ENCODE measurements around the gene FBH1.
"Not testable (repeated sequence)": the region's sequence is repeated elsewhere in the genome, so short reads cannot be mapped to it uniquely, and the experiment has no call there.

Gene FBH1

DNA sequence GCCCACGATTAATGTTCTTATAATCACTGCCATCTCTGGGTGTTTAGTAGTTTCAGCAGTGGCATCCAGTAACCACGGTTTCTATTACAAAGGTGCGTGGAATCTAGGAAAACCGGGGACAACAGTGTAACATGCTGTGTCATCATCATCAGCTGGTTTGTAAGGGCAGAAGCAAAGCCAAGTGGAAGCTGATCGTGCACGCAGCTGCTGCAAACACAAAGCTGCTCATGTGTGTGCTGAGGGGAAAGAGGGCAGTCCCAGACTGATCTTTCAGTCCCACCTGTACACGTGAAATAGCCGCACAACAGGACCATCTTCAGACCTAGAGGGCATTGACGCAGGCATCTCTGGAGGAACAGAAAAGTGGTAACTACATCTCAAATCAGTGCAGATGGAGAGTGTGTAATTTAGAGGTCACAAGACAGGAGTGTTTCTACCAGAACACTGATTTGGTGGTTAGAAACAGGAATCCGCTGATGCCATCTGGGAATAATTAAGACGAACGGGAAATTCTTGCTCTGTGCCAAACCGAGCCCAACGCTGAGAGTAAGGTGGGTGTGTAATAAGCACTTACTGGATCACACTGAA, 13.8 kb upstream of the FBH1 start:
- DNase-seq, result no peak

DNA sequence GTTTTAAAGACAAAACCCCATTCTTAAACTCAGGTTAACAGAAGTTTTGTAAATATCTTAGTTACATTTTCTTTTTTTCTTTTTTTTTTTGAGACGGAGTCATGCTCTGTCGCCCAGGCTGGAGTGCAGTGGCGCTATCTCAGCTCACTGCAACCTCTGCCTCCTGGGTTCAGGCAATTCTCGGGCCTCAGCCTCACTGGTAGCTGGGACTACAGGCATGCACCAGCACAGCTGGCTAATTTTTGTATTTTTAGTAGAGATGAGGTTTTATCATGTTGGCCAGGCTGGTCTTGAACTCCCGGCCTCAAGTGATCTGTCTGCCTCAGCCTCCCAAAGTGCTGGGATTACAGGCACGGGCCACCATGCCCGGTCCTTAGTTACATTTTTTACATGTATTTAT, 13.0 kb upstream of the FBH1 start:
- DNase-seq, result not testable (repeated sequence)

DNA sequence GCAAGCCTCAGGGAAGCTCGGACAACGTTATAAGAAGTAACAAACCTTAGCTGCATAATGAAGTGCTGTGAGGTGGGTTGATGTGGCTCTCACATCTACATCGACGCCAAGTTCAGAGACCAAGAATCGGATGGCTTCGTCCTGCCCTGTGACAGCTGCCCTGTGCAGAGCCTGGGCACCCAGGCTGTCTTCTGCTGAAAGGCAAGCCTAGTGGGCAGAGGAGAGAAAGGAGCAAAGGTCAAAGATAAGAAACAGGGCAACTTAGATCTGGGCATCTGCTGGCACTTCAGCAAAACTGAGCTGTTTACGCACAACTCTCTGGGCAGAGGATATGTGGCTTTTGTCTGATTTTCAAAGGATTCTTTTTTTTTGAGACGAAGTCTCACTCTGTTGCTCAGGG, 7.1 kb upstream of the FBH1 start:
- no peak for DNase-seq

DNA sequence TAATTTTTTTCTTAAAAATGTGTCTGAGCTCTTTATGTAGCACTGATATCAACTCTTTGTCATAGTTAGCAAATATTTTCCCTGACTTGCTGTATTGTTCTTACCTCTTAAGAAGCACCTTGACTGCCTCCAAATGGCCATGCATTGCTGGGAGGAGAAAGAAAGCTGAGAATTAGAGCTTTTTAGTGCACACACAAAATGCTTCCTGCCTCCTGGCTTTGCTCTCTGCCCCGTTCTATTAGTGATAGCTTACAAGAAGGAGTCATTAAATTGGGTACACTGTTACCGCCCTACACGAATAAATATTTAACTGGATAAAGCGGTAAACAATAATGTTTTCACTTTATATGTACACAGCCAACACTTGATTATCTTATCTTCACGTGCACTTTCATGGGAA, 4.4 kb upstream of the FBH1 start:
- DNase-seq, result no peak

DNA sequence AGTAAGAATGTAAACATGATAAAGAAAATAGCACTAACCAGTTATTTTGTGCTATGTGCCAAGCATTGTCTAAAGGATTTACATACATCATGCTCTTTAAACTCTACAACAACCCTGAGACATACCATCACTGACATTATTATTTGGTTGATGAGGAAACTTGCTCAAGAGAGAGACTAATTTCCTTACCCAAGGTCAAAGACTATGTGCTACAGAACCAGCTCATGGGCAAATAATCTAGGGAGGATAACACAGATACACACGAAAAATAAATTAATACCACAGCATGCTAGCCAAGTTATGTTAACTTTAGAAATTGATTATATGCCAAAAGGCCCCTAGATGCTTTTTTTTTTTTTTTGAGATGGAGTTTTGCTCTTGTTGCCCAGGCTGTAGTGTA, 3.0 kb upstream of the FBH1 start:
- no peak for DNase-seq

GRCh38 chr10:5887641-5888040, 2.4 kb upstream of the FBH1 start:
- DNase-seq, result no peak

DNA sequence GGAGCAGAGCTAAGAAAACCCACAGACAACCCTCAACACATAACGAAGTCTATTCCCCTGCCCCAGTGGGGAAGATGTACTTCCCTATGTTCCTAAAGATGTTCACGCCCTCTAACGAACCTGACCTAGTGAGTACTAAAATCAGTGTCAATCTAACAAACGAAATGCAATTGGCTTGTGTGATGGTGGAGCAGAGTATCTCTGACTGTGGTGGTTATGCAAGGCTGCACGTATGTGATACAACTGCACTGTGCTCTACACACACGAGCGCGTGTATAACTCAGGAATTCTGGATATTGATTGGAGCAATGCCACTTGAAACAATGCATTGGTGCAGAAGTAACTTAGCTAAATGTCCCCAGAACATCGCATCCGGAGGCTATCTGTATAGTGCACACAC, 1.7 kb upstream of the FBH1 start:
- DNase-seq, result no peak

GRCh38 chr10:5888843-5889623, 1.0 kb upstream of the FBH1 start:
- DNase-seq, result peak; percentile 48

- DNase-seq, result peak; percentile 17
Measured at GRCh38 chr10:5890452-5890915, 441 bp downstream of the FBH1 start.

- no peak for DNase-seq
Measured at GRCh38 chr10:5891009-5891408, 966 bp downstream of the FBH1 start.

GRCh38 chr10:5892007-5892406, 2.0 kb downstream of the FBH1 start:
- DNase-seq, result no peak

GRCh38 chr10:5893321-5893720, 3.3 kb downstream of the FBH1 start:
- DNase-seq, result no peak

GRCh38 chr10:5894403-5894802, 4.4 kb downstream of the FBH1 start:
- no peak for DNase-seq

GRCh38 chr10:5894873-5895272, 4.8 kb downstream of the FBH1 start:
- no peak for DNase-seq

DNA sequence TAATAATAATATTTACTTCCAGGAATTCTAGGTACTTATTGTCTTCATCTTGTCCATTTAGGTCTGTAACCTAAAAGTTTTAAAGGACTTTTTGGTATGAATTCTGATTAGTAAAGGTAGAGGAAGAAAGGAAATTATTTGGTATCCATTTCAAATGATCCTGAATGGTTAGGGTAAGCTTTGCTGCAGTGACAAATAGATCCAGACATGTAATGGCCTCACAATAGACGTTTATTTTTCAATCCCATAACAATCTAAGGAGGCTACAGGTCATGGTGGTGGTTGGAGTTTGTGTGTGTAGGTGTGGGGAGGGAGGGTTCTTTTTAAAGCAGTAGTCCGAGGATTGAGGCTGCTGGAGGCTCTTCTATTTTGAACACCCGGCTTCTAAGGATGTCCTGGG, 5.3 kb downstream of the FBH1 start:
- DNase-seq, result no peak

DNA sequence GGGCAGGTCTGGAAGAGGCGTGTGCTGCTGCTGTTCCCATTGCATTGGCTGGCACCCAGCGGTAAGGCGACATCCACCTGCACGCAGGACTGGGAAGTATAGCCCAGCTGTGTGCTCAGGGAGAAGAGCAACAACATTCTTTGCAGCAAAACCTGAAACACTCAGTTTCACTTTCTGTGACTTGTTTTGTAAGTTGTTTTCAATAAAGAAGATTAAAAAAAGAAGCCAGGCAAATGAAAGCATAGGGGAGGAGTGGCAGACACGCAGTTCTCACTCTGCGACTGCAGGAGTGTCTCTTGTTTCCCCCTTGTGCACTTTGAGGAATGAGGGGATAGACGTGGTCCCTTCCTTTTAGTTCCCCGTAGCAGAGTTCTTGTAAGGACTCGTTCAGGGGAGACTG, 5.8 kb downstream of the FBH1 start:
- DNase-seq, result no peak

DNA sequence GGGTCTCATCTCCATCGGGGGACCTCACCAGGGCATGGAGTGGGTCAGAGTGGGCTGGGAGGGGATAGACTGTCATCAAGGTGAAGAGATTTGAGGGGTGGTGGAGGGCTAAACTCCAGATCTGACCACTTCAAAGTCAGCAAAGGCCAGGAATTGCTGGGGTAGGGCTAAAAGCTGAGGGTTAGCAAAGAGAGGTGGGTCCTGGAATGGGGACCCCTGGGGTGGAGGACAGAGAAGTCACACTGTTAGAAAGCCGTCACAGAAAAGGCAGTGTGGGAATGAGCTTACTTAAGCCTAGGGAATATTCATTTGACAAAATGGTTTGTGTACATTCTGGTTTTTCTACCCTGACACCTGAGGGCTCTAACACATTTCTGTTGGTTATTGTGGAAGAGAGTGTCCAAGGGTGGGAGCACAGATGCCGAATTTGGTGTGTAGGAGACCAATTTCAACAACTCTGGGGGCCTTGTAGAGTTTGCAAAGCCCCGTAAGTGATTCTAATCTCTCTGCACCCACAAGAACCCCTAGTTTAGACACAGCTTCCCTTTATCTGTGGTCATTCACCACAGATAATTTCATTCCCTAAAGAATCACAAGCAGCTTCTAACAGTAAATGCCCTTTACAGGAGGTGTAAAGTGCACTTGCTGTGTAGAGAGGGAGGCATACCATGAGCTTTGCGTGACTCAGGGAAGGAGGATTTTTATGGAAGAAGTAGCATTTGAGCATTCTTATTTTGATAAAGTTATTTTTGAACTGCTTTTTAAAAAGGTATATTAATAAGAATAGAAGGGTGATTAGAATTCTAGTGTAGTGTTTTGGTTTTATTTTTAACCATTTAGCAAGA, 6.4 kb downstream of the FBH1 start:
- DNase-seq, result no peak

- DNase-seq, result no peak
Measured at GRCh38 chr10:5897053-5897340, 7.0 kb downstream of the FBH1 start.

- no peak for DNase-seq
Measured at GRCh38 chr10:5897504-5897903, 7.5 kb downstream of the FBH1 start.

DNA sequence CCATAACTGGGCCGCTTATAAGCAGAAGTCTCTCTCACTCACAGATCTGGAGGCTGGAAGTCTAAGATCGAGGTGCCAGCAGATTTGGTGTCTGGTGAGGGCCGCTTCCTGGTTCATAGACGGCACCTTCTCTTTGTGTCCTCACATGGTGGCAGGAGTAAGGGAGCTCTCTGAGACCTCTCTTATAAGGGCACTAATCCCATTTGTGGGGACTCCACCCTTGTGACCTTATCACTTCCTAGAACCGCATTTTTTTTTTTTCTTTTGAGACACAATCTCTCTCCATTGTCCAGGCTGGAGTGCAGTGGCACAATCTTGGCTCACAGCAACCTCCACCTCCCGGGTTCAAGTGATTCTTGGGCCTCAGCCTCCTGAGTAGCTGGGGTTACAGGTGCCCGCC, 8.1 kb downstream of the FBH1 start:
- no peak for DNase-seq

DNA sequence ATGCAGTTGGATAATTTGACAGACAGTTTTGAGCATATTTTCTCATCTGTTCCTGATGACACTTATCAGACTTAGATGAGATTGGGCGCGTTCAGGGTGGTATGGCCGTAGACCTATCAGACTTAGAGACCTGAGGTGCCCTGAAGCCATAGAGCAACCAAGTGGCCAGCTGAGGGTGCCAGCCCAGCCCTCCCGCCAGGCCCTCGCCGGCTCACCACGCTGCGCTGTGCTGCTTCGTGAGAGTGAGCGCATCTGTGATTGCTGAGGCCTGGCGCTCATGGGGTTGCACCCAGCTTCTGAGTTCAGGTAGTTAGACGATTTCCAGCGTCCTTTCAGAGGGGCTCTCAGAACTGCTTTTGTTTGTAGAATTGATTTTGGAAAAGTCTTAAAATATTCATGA, 10.2 kb downstream of the FBH1 start:
- DNase-seq, result no peak

DNA sequence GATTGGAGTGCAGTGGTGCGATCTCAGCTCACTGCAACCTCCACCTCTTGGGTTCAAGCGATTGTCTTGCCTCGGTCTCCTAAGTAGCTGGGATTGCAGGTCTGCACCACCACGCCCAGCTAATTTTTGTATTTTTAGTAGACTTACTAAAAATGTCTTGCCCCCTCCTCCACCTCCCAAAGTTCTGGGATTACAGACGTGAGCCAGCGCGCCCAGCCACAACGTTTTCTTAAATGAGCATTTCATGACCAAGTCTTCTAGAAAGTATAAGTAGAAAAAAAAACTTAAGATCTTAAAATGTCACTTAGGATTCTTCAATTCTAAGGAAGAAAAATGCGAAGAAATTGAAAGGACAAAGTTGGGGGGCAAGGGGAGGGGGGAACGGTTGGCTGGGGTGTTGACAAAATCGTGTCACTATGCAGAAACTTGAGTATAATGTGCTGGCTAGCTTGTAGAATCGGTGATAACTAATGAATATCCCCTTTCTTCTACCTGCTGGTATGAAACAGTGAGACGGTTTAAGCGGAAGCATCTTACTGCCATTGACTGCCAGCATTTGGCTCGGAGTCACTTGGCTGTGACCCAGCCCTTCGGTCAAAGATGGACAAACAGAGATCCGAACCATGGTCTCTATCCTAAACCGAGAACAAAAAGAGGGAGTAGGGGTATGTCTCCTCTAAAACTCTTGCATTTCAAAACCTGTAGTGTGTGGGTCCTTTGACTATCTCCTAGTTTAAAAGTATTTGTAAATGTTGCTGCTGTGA, 12.7 kb downstream of the FBH1 start:
- no peak for DNase-seq

GRCh38 chr10:5903563-5903962, 13.5 kb downstream of the FBH1 start:
- DNase-seq, result no peak

All from stimulated activated naive CD4-positive, alpha-beta T cell treated with Interleukin-2 at 50 U/mL for 16 hours (primary cell).